ENCODE measurements around the gene PTPRN2. TPM values are rescaled to one million over a fixed set of nuclear protein-coding genes. Genes with fewer than 3 reads are reported as not detected.

PTPRN2 gene
- total and polyA plus RNA-seq, 9 of the 15 experiments (the other 6 are each of a cell fraction or from before 2014, with no cell fraction given), result not detected

DNA sequence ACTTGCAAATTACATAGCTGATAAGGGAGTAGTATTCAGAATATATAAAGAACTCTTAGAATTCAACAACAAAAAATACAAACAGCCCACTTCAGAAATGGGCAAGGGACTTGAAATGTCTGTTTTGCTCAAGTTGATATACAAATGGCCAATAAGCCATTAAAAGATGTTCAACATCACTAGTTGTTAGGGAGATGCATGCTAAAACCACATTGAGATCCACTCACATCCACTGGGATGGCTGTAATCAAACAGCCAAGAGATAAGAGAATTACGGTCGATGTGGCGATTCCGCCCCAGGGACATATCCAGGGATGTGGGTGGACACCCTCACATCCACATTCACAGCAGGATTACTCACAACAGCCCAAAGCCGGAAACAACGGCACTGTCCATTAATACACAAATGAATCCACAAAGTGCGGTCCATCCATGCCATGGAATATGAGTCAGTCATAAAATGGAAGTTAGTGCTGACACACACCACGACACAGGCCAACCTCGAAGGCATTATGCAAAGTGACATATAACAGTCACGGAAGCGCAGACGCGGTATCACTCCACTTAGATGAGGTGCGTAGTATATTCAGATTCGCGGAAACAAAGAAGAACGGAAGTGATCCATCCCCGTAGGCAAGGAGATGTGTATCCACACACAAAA lies 1023.0 kb downstream of the PTPRN2 start:
- Histone ChIP-seq H3K4me2 (ENCODE audit: insufficient read depth, low read length) (no peak overlapping the region), H3K27ac (ENCODE audit: extremely low read depth, low read depth, low read length) (no peak overlapping the region), H3K27me3 (ENCODE audit: control insufficient read depth in 2 of 2, insufficient read depth in 2 of 2, low read length in 2 of 2) (peaks cover 32 to 70% of the 10 kb centered on the region in 2 experiments), H3K4me3 (no peak overlapping the region), H3K36me3 (ENCODE audit: control insufficient read depth, insufficient read depth, low read length) (no peaks in the 10 kb centered on the region), H3K9me1 (ENCODE audit: control insufficient read depth, insufficient read depth, low read length) (no peaks in the 10 kb centered on the region), H3K4me1 (replicated peaks in 1 of 2; ENCODE audit: control insufficient read depth in 2 of 2, insufficient read depth in 2 of 2, low read length in 2 of 2) (peaks cover 0 to 3% of the 10 kb centered on the region in 2 experiments; a peak in 1 of 5 replicates), H3K9ac (ENCODE audit: insufficient read depth in 1 of 2, low read depth in 2 of 2, low read length in 2 of 2) (no peak overlapping the region), H3K9me3 (replicated peaks; ENCODE audit: control insufficient read depth, insufficient read depth, low read depth, low read length) (peaks cover 8% of the 10 kb centered on the region), H3K79me2 (ENCODE audit: control insufficient read depth, insufficient read depth, low read length) (no peaks in the 10 kb centered on the region), H4K20me1 (replicated peaks; ENCODE audit: control insufficient read depth, insufficient read depth, low read length) (peaks cover 5% of the 10 kb centered on the region), H2AFZ (ENCODE audit: low read depth, low read length) (no peak overlapping the region)
- intact Hi-C loops (cut with micrococcal nuclease), result no loop called here
- DNase-seq (ENCODE audit: extremely low read depth in 1 of 4, low spot score in 3 of 4) (no peak), ATAC-seq (no peak), FAIRE-seq (no peak)
- POLR2A ChIA-PET, result no interaction called here
- CTCF ChIA-PET (ENCODE audit: low intra/inter-chr PET ratio), result no interaction called here
- in situ Hi-C loops (cut with MboI), result no loop called here
- BruUV-seq (replicated peaks), result no TSS peak
- no peak for TF ChIP-seq C11orf30 (IDR thresholded peaks at IDR 0.05; ENCODE audit: low read depth)
- TF ChIP-seq, protein P1, sequence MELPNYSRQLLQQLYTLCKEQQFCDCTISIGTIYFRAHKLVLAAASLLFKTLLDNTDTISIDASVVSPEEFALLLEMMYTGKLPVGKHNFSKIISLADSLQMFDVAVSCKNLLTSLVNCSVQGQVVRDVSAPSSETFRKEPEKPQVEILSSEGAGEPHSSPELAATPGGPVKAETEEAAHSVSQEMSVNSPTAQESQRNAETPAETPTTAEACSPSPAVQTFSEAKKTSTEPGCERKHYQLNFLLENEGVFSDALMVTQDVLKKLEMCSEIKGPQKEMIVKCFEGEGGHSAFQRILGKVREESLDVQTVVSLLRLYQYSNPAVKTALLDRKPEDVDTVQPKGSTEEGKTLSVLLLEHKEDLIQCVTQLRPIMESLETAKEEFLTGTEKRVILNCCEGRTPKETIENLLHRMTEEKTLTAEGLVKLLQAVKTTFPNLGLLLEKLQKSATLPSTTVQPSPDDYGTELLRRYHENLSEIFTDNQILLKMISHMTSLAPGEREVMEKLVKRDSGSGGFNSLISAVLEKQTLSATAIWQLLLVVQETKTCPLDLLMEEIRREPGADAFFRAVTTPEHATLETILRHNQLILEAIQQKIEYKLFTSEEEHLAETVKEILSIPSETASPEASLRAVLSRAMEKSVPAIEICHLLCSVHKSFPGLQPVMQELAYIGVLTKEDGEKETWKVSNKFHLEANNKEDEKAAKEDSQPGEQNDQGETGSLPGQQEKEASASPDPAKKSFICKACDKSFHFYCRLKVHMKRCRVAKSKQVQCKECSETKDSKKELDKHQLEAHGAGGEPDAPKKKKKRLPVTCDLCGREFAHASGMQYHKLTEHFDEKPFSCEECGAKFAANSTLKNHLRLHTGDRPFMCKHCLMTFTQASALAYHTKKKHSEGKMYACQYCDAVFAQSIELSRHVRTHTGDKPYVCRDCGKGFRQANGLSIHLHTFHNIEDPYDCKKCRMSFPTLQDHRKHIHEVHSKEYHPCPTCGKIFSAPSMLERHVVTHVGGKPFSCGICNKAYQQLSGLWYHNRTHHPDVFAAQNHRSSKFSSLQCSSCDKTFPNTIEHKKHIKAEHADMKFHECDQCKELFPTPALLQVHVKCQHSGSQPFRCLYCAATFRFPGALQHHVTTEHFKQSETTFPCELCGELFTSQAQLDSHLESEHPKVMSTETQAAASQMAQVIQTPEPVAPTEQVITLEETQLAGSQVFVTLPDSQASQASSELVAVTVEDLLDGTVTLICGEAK (IDR thresholded peaks at IDR 0.05), result no peak
- TF ChIP-seq, protein P1 (CRISPR knock-in tag; IDR thresholded peaks at IDR 0.05), result 0 out of 2 replicates have a peak, but pooled peaks have one; percentile 17
- 25% methylated on average over 18 of the region's 18 CpGs for WGBS (ENCODE audit: insufficient coverage, low coverage, missing lambda C conversion rate)
